ENCODE results near the gene BPIFB3. TPM values are rescaled to one million over a fixed set of nuclear protein-coding genes. Genes with fewer than 3 reads are reported as not detected.
"Not testable (repeated sequence)": the region's sequence is repeated elsewhere in the genome, so short reads cannot be mapped to it uniquely, and the experiment has no call there.

Gene BPIFB3
- total RNA-seq, 1 donor, result not detected

DNA sequence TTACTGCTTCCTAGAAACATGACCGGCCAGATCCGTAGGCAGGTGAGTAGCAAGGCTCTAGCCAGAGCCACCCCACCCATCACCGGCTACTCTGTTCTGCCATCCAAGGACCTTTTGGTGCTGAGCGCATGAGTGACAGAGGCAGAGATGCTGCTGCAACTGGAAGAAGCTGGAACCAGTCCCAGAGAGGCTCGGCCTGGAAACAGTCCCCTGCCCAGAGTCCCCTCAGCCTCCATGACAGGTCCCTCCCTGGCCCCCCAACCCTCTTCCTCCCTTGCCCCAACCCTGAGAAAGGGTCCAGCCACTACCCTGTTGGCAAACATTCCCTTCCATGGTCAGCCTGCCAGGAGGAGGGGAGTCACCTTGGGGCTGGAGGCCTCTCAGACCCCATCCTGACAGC, 57.6 kb downstream of the BPIFB3 start:
- no peak overlapping the region for H3K4me3 ChIP-seq (ENCODE audit: low read depth, low read length)
- DNase-seq (ENCODE audit: low read depth), result no peak
- TF ChIP-seq, protein P1, sequence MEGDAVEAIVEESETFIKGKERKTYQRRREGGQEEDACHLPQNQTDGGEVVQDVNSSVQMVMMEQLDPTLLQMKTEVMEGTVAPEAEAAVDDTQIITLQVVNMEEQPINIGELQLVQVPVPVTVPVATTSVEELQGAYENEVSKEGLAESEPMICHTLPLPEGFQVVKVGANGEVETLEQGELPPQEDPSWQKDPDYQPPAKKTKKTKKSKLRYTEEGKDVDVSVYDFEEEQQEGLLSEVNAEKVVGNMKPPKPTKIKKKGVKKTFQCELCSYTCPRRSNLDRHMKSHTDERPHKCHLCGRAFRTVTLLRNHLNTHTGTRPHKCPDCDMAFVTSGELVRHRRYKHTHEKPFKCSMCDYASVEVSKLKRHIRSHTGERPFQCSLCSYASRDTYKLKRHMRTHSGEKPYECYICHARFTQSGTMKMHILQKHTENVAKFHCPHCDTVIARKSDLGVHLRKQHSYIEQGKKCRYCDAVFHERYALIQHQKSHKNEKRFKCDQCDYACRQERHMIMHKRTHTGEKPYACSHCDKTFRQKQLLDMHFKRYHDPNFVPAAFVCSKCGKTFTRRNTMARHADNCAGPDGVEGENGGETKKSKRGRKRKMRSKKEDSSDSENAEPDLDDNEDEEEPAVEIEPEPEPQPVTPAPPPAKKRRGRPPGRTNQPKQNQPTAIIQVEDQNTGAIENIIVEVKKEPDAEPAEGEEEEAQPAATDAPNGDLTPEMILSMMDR (IDR thresholded peaks at IDR 0.05; ENCODE audit: insufficient read depth, low read depth, low read length), result no peak

DNA sequence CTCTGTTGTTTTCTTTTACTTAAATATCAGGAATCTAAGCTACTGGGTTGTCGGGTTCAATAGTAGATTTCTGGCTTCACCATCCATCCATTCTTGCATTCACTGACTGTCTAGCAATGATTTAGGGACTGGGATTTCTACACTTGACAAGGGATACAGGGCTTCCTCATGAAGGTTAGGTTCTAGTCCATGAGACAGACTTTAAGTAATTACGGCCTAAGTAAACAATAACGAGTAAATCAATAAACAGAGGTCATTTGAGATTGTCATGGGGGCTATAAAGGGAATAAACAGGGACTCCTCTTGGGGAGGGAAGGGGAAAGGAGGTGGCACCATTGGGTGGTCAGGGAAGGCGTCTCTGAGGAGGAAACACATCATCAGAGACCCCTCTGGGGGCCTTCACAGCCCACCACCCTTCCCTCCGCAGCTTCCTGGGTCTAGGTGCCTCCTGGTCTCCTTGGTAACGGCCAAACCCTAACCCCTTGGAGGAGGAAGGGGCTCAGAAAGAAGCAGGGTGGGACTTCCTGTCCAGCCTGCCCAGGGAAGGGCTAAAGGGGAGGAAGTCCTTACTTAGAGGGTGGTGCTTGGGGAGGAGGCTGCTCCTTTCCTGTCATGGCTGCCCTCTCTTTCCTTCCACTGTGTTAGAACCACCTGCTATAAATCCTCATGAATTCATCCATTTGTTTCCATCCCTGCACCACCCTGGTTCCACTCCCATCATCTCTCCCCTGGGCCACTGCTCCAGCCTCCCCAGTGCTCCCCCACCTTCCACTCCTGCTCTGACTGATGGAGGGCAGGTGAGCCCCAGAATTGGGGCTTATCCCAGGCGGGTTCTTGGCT, 59.1 kb downstream of the BPIFB3 start:
- TF ChIP-seq, protein P1 (IDR thresholded peaks at IDR 0.05; ENCODE audit: insufficient read depth, low read depth, low read length), result no peak
- H3K4me3 ChIP-seq (ENCODE audit: low read depth, low read length), result no peak overlapping the region
- DNase-seq (ENCODE audit: low read depth), result no peak

DNA sequence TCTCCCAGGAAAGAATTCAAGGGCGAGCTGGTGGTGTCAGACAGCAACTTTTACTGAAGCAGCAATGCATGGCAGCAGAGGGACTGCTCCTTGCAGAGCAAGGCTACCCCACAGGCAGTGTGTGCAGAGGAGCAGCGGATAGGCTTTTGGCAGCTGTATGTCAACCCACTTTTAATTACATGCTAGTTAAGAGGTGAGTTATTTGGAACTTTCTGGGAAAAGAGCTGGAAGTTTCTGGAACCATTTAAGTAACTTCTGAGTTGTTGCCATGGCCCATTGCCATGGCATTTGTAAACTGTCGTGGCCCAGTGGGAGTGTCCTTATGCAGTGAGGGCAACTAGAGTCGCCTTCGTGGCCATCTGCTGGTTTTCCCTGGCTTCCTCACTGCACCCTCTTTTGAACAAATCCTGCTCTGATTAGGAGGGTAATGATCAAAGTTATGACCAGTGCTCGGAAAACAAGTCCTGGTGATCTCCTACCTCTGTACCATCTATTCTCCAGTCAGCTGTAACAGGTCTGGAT, 59.7 kb downstream of the BPIFB3 start:
- TF ChIP-seq, protein P1 (IDR thresholded peaks at IDR 0.05; ENCODE audit: insufficient read depth, low read depth, low read length), result no peak
- no peak overlapping the region for H3K4me3 ChIP-seq (ENCODE audit: low read depth, low read length)
- DNase-seq (ENCODE audit: low read depth), result no peak

DNA sequence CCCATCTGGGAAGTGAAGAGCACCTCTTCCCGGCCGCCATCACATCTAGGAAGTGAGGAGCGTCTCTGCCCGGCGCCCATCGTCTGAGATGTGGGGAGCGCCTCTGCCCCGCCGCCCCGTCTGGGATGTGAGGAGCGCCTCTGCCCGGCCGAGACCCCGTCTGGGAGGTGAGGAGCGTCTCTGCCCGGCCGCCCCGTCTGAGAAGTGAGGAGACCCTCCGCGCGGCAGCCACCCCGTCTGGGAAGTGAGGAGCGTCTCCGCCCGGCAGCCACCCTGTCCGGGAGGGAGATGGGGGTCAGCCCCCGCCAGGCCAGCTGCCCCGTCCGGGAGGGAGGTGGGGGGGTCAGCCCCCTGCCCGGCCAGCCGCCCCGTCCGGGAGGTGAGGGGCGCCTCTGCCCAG, 61.8 kb downstream of the BPIFB3 start:
- not testable (repeated sequence) for H3K4me3 ChIP-seq (ENCODE audit: low read depth, low read length); DNase-seq (ENCODE audit: low read depth)

DNA sequence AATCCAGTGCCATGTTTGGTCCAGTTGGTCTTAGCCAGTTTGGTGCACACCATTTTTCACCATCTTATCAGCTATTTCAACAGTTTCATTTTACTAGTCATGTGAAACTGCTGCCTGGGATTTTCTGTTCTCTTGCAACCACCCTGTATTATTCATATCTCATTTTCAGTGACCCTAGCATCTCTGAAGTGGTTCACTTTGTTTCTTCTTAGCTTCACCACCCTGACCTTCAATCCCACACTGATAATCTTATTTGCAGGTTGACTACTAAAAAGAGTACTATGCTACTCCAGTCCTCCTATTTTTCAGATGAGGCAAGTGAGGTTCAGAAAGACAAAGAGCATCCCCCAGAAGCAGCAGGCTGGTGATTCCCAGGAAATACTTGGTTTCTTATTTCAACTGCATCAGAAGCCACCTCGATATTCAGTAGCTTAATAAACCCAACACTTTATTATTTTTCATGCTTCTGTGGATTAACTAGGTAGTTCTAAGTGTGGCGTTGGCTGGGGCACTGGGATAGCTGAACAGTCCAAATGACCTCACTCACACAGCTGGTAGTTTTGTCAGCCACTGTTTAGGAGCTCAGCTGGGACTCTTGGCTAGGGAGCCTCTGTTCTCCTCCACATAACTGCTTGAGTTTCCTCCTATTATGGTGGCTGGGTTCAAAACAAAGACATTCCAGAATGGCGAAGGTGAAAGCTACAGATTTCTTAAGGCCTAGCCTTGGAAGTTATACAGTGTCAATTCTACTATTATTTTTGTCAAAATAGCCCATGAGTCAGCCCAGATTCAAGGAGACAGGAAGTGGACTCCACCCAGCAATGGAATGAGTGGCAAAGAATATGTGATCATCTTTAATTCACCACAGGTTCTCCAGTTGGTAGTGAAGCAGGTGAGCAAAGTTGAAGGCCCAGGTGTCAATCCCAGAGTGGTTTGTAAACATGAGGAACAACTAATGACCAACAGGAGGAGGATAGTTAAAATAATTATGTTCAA, 66.3 kb downstream of the BPIFB3 start:
- H3K4me3 ChIP-seq (ENCODE audit: low read depth, low read length), result no peak overlapping the region
- no peak for DNase-seq (ENCODE audit: low read depth)
- TF ChIP-seq, protein P1 (IDR thresholded peaks at IDR 0.05; ENCODE audit: insufficient read depth, low read depth, low read length), result no peak

DNA sequence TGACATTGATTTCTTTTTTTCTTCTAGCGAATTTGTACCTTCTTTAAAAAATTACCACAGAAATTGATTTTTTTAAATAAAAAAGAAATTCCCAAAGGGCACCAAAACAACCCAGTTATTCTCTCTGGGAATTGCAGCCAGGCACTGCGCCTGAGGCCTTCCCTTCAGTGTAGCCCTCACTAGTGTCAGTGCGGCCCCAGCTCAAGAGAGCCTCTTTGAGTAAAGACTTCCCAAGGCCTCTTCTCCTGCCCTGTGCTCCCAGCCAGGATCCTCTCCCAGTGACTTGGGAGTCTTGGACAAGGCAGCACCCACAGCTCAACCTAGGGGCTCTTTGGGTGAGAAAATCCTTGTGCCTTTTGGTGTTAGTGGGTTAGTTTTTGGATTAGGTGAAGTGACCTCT, 67.2 kb downstream of the BPIFB3 start:
- H3K4me3 ChIP-seq (ENCODE audit: low read depth, low read length), result no peak overlapping the region
- TF ChIP-seq, protein P1 (IDR thresholded peaks at IDR 0.05; ENCODE audit: insufficient read depth, low read depth, low read length), result no peak
- no peak for DNase-seq (ENCODE audit: low read depth)

DNA sequence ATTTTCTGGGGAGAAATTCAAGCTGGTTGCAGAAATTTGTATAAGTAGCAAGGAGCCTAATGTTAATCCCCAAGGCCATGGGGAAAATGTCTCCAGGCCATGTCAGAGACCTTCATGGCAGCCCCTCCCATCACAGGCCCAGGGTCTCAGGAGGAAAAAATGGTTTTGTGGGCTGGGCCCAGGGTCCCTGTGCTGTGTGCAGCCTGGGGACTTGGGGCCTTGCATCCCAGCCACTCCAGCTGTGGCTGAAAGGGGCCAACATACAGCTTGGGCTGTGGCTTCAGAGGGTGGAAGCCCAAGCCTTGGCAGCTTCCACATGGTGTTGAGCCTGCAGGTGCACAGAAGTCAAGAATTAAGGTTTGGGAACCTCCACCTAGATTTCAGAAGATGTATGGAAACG, 68.6 kb downstream of the BPIFB3 start:
- not testable (repeated sequence) for H3K4me3 ChIP-seq (ENCODE audit: low read depth, low read length); DNase-seq (ENCODE audit: low read depth)

Other genes starting within 250 kb of the BPIFB3 start
- 94.1 and 133 TPM in 2 replicates for gene MAPRE1, start 233.9 kb upstream of the BPIFB3 start, total RNA-seq
- 0.32 and 1.3 TPM in 2 replicates for gene EFCAB8, start 195.0 kb upstream of the BPIFB3 start, total RNA-seq
- gene SUN5, start 49.5 kb upstream of the BPIFB3 start, total RNA-seq, result not detected in 2 replicates
- not detected in 2 replicates for gene BPIFB2, start 46.2 kb upstream of the BPIFB3 start, total RNA-seq
- not detected in 2 replicates for gene BPIFB6, start 22.3 kb upstream of the BPIFB3 start, total RNA-seq
- not detected in 2 replicates for gene BPIFB4, start 25.7 kb downstream of the BPIFB3 start, total RNA-seq
- not detected in 2 replicates for gene BPIFA2, start 114.3 kb downstream of the BPIFB3 start, total RNA-seq
- gene BPIFA3, start 163.4 kb downstream of the BPIFB3 start, total RNA-seq, result not detected in 2 replicates
- not detected in 2 replicates for gene BPIFA1, start 182.1 kb downstream of the BPIFB3 start, total RNA-seq
- gene BPIFB1, start 229.3 kb downstream of the BPIFB3 start, total RNA-seq, result not detected in 2 replicates

Data from fibroblast of villous mesenchyme (primary cell).